ENCODE data around the gene ARF6.

The ARF6 gene

DNA sequence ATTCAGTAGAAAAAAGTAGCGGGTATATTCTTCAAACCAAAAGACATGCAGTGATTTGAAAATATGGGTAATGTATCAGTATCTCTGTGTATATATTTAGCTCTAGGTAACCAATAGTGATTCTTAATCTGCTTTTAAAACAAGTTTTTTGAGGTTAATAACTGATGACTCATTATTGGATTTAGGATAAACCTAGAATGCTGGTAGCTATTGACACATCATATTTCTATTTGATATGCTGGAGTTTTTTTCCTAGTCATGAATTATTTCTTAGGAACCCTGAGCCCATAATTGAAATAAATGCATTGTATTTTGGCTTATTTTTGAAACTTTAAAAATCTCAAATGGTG is 15.5 kb downstream of the ARF6 start:
- Histone ChIP-seq H3K36me3 (ENCODE audit: control insufficient read depth in 2 of 2, insufficient read depth in 2 of 2, low read length in 2 of 2) (no peaks in the 10 kb centered on the region), H3K27me3 (ENCODE audit: control insufficient read depth in 1 of 2, insufficient read depth in 2 of 2, low read length in 2 of 2) (no peaks in the 10 kb centered on the region), H3K27ac (ENCODE audit: low read length) (no peak overlapping the region), H3K9me3 (ENCODE audit: control insufficient read depth in 2 of 2, low read length in 2 of 2) (no peaks in the 10 kb centered on the region), H3K4me3 (ENCODE audit: low read length in 2 of 2) (no peak overlapping the region), H3K9ac (ENCODE audit: low read length in 2 of 2) (no peak overlapping the region), H3K4me1 (ENCODE audit: control insufficient read depth, insufficient read depth, low read length) (no peaks in the 10 kb centered on the region)

DNA sequence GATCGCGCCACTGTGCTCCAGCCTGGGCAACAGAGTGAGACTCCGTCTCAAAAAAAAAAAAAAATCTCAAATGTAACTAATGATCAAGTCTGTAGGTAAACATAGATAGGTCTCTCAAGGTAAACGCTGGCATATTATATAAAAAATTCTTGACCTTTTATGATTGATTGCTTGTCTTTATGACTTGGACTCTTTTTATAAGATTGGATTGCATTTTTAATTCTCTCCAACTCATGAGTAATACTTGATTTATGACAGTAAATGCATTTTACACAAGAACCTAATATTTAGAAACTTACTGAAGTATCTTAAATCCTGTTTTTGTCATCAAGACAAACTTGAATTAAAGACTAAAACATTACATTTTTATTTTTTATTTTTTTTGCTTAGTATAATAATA is 16.1 kb downstream of the ARF6 start:
- H3K4me1 ChIP-seq (ENCODE audit: control insufficient read depth, insufficient read depth, low read length) = no peaks in the 10 kb centered on the region
- H3K4me3 ChIP-seq (ENCODE audit: low read length in 2 of 2) = no peak overlapping the region
- H3K36me3 ChIP-seq (ENCODE audit: control insufficient read depth in 2 of 2, insufficient read depth in 2 of 2, low read length in 2 of 2) = no peaks in the 10 kb centered on the region
- no peaks in the 10 kb centered on the region for H3K9me3 ChIP-seq (ENCODE audit: control insufficient read depth in 2 of 2, low read length in 2 of 2)
- H3K27ac ChIP-seq (ENCODE audit: low read length) = no peak overlapping the region
- H3K9ac ChIP-seq (ENCODE audit: low read length in 2 of 2) = no peak overlapping the region
- no peaks in the 10 kb centered on the region for H3K27me3 ChIP-seq (ENCODE audit: control insufficient read depth in 1 of 2, insufficient read depth in 2 of 2, low read length in 2 of 2)

DNA sequence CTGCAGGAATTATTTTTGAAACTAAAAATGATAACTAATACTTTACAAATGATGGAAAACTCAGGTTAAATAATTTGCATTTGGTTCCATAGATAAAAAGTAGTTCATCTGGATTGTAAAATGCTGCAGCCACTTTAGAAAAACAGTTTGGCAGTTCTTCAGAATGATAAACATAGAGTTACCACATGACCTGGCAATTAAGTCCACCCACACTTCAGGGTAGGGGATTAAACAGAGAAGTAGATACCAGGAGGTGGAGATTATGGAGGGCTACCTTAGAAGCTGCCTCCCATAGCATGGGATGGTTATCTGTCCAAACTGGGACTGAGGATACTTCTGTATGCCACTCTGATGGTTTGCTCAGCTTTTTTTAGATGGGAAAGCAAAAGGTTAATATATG is 22.2 kb downstream of the ARF6 start:
- H3K36me3 ChIP-seq (ENCODE audit: control insufficient read depth in 2 of 2, insufficient read depth in 2 of 2, low read length in 2 of 2) = no peaks in the 10 kb centered on the region
- H3K4me1 ChIP-seq (ENCODE audit: control insufficient read depth, insufficient read depth, low read length) = no peaks in the 10 kb centered on the region
- no peak overlapping the region for H3K4me3 ChIP-seq (ENCODE audit: low read length in 2 of 2)
- no peaks in the 10 kb centered on the region for H3K27me3 ChIP-seq (ENCODE audit: control insufficient read depth in 1 of 2, insufficient read depth in 2 of 2, low read length in 2 of 2)
- H3K27ac ChIP-seq (ENCODE audit: low read length) = no peak overlapping the region
- no peaks in the 10 kb centered on the region for H3K9me3 ChIP-seq (ENCODE audit: control insufficient read depth in 2 of 2, low read length in 2 of 2)
- H3K9ac ChIP-seq (ENCODE audit: low read length in 2 of 2) = no peak overlapping the region

- H3K36me3 ChIP-seq (ENCODE audit: control insufficient read depth in 2 of 2, insufficient read depth in 2 of 2, low read length in 2 of 2) = no peaks in the 10 kb centered on the region
- H3K9me3 ChIP-seq (ENCODE audit: control insufficient read depth in 2 of 2, low read length in 2 of 2) = no peaks in the 10 kb centered on the region
- H3K9ac ChIP-seq (ENCODE audit: low read length in 2 of 2) = no peak overlapping the region
- H3K4me3 ChIP-seq (ENCODE audit: low read length in 2 of 2) = no peak overlapping the region
- no peaks in the 10 kb centered on the region for H3K27me3 ChIP-seq (ENCODE audit: control insufficient read depth in 1 of 2, insufficient read depth in 2 of 2, low read length in 2 of 2)
- no peaks in the 10 kb centered on the region for H3K4me1 ChIP-seq (ENCODE audit: control insufficient read depth, insufficient read depth, low read length)
- no peak overlapping the region for H3K27ac ChIP-seq (ENCODE audit: low read length)
Observed at GRCh38 chr14:49918706-49919105, 25.8 kb downstream of the ARF6 start.

DNA sequence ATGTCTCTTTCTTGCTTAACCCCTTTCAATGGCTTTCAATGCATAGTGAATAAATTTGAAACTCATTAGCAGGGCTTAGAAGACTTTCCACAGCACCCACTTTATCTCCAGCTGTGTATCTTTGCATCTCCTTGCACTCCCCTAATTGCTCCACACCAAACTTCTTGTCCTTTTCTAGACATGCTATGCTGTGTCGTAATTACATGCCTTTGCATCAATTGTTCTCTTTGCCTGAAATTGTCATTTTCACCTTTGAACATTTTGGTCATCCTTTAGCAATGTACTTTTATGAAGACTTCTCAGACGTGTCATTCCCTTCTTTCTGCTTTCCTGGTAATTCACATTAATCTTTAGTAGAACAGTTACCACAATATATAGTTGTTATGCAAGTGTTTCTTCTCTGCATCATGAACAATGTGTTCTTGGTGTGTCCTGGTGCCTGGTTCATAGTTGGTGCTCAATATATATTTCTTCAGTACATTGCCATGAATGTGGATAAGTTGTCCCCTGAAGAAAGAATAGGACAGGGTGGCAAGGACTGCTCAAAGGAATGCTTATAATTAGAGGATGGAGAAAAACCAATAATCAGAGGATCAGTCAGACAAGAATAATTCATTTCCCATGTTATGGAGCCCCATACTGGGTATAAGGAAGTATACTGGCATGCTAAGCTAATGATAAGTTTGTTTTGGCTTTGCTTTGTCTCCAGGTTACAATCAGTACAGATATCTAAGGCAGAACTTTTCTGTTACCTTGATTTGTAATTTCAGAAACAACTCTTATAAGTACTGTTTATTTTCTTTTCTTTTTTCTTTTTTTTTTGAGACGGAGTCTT is 27.2 kb downstream of the ARF6 start:
- no peaks in the 10 kb centered on the region for H3K36me3 ChIP-seq (ENCODE audit: control insufficient read depth in 2 of 2, insufficient read depth in 2 of 2, low read length in 2 of 2)
- no peaks in the 10 kb centered on the region for H3K9me3 ChIP-seq (ENCODE audit: control insufficient read depth in 2 of 2, low read length in 2 of 2)
- H3K27me3 ChIP-seq (ENCODE audit: control insufficient read depth in 1 of 2, insufficient read depth in 2 of 2, low read length in 2 of 2) = no peaks in the 10 kb centered on the region
- H3K4me3 ChIP-seq (ENCODE audit: low read length in 2 of 2) = no peak overlapping the region
- no peak overlapping the region for H3K27ac ChIP-seq (ENCODE audit: low read length)
- H3K9ac ChIP-seq (ENCODE audit: low read length in 2 of 2) = no peak overlapping the region
- no peaks in the 10 kb centered on the region for H3K4me1 ChIP-seq (ENCODE audit: control insufficient read depth, insufficient read depth, low read length)

DNA sequence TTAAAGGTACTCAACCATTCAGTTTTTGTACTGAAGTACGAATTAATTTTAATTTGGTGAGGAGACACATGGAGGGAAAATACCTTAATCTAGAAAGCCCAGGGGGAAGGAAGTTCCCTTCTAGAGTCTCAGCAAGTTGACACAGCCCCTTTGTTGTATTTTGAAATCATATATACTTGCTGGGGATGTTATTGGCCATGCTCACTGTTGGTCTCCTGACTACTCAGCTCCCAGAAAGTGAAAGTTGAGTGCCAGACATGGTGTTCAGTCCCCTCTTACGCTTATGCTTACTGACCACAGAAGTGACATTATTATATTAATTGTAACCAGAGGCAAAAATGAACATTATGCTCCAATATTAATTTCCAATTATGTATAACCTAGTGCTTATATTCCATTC is 28.1 kb downstream of the ARF6 start:
- Histone ChIP-seq H3K27me3 (ENCODE audit: control insufficient read depth in 1 of 2, insufficient read depth in 2 of 2, low read length in 2 of 2) (no peaks in the 10 kb centered on the region), H3K9ac (ENCODE audit: low read length in 2 of 2) (no peak overlapping the region), H3K4me3 (ENCODE audit: low read length in 2 of 2) (no peak overlapping the region)

DNA sequence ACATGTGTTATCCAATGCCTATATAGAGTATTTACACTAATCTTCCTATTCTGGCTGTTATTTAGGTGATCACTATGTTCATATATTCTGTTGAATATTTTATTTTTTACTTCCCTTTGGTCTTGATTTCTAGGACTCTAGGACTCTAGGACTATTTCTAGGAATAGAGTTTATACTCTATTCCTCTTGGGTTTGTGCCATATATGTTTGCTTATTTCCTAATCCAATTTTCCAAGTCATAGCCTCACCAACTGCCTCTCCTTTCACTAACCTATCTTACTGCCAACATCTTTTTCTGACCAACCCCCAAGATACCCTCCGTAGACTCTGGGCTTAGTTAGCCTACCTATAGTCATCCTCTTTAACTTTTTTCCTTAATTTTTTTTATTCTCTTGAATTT is 28.5 kb downstream of the ARF6 start:
- H3K4me1 ChIP-seq (ENCODE audit: control insufficient read depth, insufficient read depth, low read length) = no peaks in the 10 kb centered on the region
- H3K4me3 ChIP-seq (ENCODE audit: low read length in 2 of 2) = no peak overlapping the region
- no peaks in the 10 kb centered on the region for H3K9me3 ChIP-seq (ENCODE audit: control insufficient read depth in 2 of 2, low read length in 2 of 2)
- no peaks in the 10 kb centered on the region for H3K36me3 ChIP-seq (ENCODE audit: control insufficient read depth in 2 of 2, insufficient read depth in 2 of 2, low read length in 2 of 2)
- no peaks in the 10 kb centered on the region for H3K27me3 ChIP-seq (ENCODE audit: control insufficient read depth in 1 of 2, insufficient read depth in 2 of 2, low read length in 2 of 2)
- no peak overlapping the region for H3K27ac ChIP-seq (ENCODE audit: low read length)
- no peak overlapping the region for H3K9ac ChIP-seq (ENCODE audit: low read length in 2 of 2)

More for the DNA sequence above, 28.1 kb downstream of the ARF6 start:
- Histone ChIP-seq H3K36me3 (ENCODE audit: control insufficient read depth in 2 of 2, insufficient read depth in 2 of 2, low read length in 2 of 2) (no peaks in the 10 kb centered on the region), H3K4me1 (ENCODE audit: control insufficient read depth, insufficient read depth, low read length) (no peaks in the 10 kb centered on the region), H3K9me3 (ENCODE audit: control insufficient read depth in 2 of 2, low read length in 2 of 2) (no peaks in the 10 kb centered on the region), H3K27ac (ENCODE audit: low read length) (no peak overlapping the region)

GRCh38 chr14:49923442-49923841 is 30.6 kb downstream of the ARF6 start:
- Histone ChIP-seq H3K27me3 (ENCODE audit: control insufficient read depth in 1 of 2, insufficient read depth in 2 of 2, low read length in 2 of 2) (no peaks in the 10 kb centered on the region), H3K9ac (ENCODE audit: low read length in 2 of 2) (no peak overlapping the region), H3K4me3 (ENCODE audit: low read length in 2 of 2) (no peak overlapping the region), H3K4me1 (ENCODE audit: control insufficient read depth, insufficient read depth, low read length) (no peaks in the 10 kb centered on the region), H3K27ac (ENCODE audit: low read length) (no peak overlapping the region), H3K36me3 (ENCODE audit: control insufficient read depth in 2 of 2, insufficient read depth in 2 of 2, low read length in 2 of 2) (no peaks in the 10 kb centered on the region), H3K9me3 (ENCODE audit: control insufficient read depth in 2 of 2, low read length in 2 of 2) (no peaks in the 10 kb centered on the region)

DNA sequence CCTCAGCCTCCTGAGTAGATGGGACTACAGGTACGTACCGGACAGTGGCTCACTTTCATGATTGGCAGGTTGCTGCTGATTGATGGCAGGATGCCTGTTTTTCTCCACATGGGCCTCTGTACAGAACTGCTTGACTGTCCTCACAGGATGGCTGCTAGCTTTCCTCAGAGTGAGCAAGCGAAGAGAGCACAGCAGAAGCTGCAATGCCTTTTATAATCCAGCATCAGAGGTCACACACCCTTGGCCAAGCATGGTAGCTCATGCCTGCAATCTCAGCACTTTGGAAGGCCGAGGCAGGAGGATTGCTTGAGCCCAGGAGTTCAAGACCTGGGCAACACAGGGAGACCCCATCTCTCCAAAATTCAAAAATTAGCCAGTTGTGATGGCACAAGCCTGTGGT is 31.0 kb downstream of the ARF6 start:
- Histone ChIP-seq H3K4me3 (ENCODE audit: low read length in 2 of 2) (no peak overlapping the region), H3K27me3 (ENCODE audit: control insufficient read depth in 1 of 2, insufficient read depth in 2 of 2, low read length in 2 of 2) (no peaks in the 10 kb centered on the region), H3K9ac (ENCODE audit: low read length in 2 of 2) (no peak overlapping the region), H3K27ac (ENCODE audit: low read length) (no peak overlapping the region), H3K4me1 (ENCODE audit: control insufficient read depth, insufficient read depth, low read length) (no peaks in the 10 kb centered on the region), H3K9me3 (ENCODE audit: control insufficient read depth in 2 of 2, low read length in 2 of 2) (no peaks in the 10 kb centered on the region), H3K36me3 (ENCODE audit: control insufficient read depth in 2 of 2, insufficient read depth in 2 of 2, low read length in 2 of 2) (no peaks in the 10 kb centered on the region)

- no peak overlapping the region for H3K9ac ChIP-seq (ENCODE audit: low read length in 2 of 2)
Observed at GRCh38 chr14:49924852-49925251, 32.0 kb downstream of the ARF6 start.

DNA sequence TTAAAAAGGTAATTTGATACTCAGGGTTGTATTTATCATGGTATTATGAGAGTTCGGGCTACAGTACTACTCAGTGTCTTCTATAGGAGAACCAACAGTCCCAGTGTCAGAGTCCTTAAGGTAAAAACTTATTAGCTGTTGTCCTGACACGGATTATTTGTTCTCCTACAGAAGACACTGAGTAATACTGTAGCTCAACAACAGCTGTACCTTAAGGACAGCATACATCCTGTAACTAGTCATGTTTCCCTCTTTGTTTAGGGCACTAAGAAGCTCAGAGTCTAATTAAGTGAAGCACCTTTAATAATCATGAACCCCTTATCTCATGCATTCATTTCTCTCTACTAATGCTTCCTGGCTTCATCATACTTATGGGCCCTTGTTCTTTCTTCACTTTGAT is 33.9 kb downstream of the ARF6 start:
- H3K9ac ChIP-seq (ENCODE audit: low read length in 2 of 2) = no peak overlapping the region
- no peaks in the 10 kb centered on the region for H3K36me3 ChIP-seq (ENCODE audit: control insufficient read depth in 2 of 2, insufficient read depth in 2 of 2, low read length in 2 of 2)
- no peak overlapping the region for H3K27ac ChIP-seq (ENCODE audit: low read length)
- no peaks in the 10 kb centered on the region for H3K27me3 ChIP-seq (ENCODE audit: control insufficient read depth in 1 of 2, insufficient read depth in 2 of 2, low read length in 2 of 2)
- H3K4me3 ChIP-seq (ENCODE audit: low read length in 2 of 2) = no peak overlapping the region
- no peaks in the 10 kb centered on the region for H3K4me1 ChIP-seq (ENCODE audit: control insufficient read depth, insufficient read depth, low read length)
- H3K9me3 ChIP-seq (ENCODE audit: control insufficient read depth in 2 of 2, low read length in 2 of 2) = no peaks in the 10 kb centered on the region

More at GRCh38 chr14:49924852-49925251, 32.0 kb downstream of the ARF6 start:
- H3K4me3 ChIP-seq (ENCODE audit: low read length in 2 of 2) = no peak overlapping the region
- no peak overlapping the region for H3K27ac ChIP-seq (ENCODE audit: low read length)
- no peaks in the 10 kb centered on the region for H3K27me3 ChIP-seq (ENCODE audit: control insufficient read depth in 1 of 2, insufficient read depth in 2 of 2, low read length in 2 of 2)
- H3K36me3 ChIP-seq (ENCODE audit: control insufficient read depth in 2 of 2, insufficient read depth in 2 of 2, low read length in 2 of 2) = no peaks in the 10 kb centered on the region
- no peaks in the 10 kb centered on the region for H3K9me3 ChIP-seq (ENCODE audit: control insufficient read depth in 2 of 2, low read length in 2 of 2)
- H3K4me1 ChIP-seq (ENCODE audit: control insufficient read depth, insufficient read depth, low read length) = no peaks in the 10 kb centered on the region
